ENCODE measurements around the gene NINJ1.

The NINJ1 gene

DNA sequence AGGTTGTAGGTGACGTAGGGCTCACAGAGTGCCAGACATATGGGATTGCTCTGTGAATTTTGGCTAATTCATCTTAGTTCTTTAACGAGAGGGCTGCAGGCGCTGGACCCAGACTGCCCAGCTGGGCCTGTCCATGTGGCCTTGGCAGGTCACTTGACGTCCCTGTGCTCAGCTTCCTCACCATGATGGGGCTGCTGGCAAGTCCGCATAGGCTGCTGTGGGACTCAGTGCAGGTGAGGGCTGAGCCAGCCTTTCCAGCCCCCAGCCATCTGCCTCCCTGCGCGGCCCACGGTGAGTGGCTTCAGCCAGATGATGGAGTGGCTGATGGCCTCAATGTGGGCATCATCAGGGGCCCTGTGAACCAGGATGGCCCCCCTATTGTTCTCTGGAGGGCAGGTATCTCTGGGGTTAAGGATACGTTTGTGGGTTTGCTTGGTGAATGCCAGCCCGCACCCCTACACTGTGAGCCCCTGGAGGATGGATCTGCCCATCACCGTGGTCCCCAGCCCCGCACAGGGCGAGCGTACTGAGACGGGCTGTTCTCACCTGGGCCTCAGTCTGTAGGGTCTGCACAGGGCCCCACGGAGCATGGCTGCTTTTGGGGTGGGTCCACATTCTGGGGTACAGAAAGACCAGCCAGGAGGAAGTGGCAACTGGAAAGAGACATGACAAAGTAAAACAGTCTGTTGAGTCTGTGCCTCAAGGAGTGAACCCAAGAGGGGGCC, 34.3 kb downstream of the NINJ1 start:
- no peak for DNase-seq

DNA sequence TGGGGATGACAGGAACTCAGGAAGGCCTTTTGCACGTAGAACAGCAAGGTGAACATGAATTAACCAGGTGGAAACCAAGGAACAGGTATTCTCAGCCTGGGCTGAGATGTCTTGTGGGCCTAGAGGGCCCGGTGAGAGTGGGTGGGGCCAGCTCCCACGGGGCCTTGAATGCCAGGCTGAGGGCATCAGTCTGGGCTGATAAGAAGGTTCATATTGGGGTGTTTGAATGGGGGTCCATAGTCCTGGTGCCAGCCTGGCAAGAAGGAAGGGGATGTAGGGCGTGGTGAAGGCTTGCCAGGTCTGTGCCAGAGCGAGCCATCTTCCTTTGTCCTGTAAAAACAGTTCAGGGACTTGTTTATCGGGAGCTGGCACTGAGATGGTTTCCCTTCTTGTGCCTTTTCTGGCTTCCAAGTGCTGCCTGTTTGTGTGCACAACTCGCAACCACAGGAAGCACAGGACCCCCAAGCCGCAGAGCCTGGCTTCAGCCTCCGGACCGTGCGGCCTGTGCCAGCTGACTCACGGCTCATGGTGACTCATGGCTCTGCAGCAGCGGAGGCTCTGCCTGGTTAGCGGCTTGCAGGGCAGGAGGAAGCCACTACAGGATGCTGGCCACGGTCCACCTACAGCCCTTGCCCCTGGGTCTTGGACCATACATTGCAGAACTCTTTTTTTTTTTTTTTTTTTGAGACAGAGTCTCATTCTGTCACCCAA, 35.7 kb downstream of the NINJ1 start:
- DNase-seq = no peak

DNA sequence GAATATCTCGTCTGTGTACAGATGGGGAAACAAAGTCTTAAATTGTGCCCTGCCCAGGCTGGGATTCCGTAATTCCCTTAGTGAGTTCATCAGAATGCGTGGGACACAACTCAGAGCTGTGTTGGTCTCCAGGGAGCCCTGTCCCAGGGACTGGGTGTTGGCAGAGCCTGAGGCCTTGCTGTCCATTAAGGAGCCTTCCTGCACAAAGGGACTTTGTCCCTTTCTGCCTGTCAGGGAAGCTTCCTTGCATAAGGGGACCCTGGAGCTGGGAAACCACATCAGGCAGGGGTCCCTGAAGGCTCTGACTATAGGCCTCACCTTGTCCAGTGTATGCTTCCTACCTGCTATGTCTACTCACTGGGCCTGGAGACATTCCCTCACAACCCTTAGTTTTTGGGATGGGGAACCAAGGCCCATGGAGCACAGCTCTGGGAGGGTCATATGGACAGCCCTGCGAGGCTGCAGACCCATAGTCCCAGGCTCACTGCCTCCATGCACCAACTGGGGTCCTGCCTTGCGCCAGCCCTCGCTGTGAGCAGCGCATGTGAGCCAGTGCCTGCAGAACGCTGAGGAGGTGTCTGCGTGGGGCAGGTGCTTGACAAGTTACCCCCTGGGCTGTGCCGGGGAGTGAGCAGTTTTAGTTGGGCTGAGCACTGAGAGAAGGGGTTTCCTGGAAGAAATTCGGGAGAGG, 36.4 kb downstream of the NINJ1 start:
- no peak for DNase-seq

DNA sequence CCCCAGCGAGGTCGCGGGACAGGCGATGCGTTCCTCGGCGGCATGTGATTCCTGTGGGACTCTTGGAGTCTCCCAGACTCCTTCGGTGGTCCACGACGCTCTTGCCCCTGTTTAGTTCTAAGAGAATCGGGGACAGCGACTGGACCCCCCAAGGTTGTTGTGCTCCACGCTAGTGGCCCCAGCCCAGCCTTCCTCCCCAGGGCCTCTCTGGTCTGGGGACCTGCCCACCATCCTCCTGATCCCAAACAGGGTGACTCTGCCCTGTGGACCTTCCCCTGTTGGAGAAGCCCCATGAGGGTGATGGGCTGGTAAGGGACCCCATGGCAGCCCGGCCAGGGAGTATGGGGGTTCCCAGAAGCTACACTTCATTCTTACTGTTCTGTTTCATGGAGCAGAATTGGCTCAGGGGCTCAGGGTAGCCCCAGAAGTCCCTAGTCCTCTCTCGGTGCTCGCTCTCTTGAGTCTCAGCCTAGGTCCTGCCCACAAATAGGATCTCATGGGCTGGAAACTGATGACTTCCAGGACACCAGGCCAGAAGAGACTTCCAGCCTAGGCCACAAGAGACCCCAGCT, 37.2 kb downstream of the NINJ1 start:
- no peak for DNase-seq

DNA sequence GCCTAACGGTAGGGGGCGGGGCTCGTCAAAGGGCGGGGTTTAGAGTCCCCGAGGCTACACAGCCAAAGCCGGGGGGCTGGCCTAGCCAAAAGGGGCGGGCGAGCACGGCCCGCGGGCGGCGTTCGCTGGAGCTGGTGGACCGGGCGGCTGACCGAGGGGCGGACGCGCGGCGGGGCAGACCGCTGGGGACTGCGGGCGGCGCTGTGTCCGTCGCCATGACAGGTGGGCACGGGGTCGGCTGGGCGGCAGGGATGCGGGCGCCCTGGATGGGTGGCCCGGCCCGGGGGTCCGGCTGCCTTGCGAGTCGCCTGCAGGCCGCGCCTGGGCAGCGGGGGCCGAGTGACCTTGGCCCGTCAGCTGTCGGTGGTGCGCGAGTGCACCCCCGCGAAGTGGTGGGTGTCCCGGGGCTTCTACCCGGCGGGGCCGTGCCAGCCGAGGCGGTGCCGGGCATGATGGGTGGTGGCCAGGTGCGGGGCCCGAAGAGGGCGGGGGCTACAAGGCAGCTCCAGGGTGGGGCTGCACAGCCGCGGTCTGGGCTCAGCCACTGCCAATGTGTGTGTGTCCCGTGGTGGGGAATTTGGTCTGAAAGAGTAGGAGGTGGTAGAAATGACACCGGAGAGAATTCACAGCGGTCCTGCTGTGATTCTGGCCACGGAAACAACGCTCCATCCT, 37.8 kb downstream of the NINJ1 start, which contains the start of gene CARD19:
CARD19 (plus strand) TSS at position 87 of the 672 bp plus-strand sequence; CDS start at position 216, 129 bp downstream.
- DNase-seq = no peak

DNA sequence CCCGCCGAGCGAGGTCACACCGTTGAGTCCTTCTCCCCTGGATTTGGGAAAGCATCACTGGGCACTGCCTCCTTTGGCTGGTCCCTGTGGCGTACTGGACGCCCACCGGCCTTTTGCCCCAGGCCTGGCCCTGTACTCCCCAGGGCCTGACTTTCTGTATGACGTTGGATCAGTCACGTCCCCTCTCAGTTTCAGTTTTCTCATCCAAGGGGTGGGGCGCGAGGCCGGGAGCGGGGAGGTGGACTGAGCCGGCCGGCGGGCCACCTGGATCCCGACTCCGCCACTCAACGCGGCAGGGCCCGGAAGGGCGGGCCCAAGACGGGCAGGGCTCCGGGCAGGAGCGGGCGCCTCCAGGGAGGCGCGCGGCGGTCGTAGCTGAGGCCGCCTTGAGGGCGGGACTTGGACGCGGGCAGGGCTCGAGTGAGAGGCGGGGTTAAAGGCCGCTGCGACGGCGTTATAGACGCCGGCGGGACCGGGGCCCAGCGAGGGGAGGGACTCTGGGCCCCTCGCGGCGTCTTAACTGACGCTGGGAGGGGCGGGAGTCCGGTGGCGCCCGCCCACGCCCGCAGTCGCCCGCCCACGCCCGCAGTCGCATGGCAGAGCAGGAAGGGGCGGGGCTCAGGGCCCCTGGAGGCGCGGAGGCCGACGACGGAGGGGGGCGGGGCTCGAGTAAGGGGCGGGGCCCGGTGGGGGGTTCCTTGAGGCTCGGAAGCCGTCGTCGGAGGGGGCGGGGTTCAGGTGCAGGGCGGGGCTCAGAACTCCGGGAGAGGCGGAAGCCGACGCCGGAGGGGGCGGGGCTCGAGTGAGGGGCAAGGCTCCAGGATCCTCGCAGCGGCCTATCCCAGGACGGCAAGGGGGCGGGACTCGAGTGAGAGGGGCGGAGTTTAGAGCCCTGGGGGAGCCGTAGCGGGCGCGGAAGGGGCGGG, 38.6 kb downstream of the NINJ1 start:
- peak; percentile 97 for DNase-seq

DNA sequence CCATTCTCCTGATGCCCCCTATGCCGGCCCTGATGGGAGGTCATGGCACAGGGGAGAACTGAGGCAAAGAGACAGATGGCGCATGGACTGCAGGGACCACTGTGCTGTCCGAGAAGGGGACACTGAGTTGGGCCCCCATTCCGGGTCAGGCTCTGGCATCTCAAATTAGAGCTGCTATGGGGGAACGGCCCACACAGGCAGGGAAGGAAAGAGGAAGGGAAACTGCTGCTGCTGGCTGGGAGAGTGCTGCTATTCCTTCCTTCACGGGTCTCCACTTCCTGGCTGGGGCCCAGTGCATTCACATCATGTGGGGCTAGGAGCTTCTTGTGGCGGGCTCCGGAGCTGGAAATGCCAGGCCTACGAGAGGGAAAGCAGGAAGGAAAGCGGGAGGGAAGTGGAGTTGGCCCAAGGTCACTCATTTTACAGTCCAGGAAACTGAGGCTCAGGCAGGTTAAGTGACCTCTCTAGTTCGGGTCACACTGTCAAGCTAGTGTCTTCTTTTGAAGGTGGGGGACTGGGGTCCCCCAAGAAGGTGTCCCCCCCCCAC, 39.3 kb downstream of the NINJ1 start:
- DNase-seq = no peak

DNA sequence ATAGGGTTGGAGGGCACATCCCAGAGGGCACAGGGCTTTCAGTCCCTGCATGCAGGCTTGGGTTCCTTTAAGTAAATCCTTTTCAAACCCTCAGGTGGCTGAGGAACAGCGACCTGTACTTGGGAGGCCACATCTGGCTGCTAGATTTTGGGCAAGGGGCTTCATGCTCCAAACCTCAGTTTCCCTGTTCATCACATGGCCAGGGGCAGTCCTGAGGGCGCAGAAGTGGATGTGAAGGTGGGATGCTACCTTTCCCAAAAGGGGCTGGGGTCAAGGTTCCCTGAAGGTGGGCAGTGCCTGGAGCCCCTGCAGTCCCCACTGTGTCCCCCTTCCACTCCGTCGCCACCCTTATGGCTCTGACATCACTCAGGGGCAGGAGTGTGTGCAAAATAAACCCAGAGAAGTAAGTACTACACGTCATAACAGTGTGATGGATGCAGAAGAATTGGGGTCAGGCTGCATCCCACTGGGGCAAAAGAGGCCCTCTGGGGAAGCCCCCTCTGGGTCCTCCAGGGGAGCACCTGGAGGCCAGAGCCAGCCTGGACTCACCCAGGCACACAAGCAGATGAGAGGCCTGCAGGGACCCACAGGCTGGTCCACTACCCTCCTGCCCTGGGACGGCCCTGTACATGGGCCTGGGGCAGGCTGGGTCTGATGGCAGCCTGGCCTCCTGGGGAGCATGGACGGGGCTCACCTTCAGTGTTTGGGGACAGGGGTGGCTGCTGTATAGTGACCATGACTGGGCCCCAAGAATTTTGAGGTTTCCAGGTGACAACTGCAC, 40.0 kb downstream of the NINJ1 start:
- no peak for DNase-seq

DNA sequence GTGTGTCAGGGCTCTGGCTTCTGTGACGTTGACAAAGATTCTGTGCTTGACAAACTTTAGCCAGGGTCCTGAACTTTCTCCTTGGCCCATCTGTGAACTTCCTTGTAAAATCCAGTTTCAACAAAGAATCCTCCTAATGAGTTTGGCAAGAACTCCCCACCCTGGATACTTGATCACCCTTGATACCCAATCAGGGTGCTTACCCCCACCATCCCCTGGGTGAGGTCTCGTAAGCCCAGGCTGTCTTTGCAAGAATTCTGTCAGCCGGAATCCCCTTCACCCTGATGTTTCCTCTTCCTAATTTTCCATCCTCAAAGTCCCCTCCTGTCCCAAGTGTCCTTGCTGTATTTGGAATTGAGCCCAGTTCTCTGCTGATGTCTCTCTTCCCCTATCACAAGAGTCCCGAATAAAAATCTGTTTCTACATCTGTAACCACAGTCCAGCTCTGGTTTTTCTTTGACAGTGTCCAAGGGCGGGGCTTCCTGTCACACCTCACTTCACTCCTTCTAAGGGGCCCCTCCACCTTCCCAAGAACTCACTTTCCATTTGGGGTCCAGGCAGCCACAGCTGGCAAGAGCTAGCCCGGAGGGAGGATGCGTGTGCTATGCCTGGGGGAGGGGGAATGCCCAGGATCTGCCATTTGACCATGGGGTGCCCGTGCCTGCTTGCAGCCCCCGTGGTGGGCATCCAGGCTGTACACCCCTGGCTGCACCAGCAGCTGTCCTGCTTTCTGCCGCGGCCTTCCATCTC, 40.7 kb downstream of the NINJ1 start:
- no peak for DNase-seq

DNA sequence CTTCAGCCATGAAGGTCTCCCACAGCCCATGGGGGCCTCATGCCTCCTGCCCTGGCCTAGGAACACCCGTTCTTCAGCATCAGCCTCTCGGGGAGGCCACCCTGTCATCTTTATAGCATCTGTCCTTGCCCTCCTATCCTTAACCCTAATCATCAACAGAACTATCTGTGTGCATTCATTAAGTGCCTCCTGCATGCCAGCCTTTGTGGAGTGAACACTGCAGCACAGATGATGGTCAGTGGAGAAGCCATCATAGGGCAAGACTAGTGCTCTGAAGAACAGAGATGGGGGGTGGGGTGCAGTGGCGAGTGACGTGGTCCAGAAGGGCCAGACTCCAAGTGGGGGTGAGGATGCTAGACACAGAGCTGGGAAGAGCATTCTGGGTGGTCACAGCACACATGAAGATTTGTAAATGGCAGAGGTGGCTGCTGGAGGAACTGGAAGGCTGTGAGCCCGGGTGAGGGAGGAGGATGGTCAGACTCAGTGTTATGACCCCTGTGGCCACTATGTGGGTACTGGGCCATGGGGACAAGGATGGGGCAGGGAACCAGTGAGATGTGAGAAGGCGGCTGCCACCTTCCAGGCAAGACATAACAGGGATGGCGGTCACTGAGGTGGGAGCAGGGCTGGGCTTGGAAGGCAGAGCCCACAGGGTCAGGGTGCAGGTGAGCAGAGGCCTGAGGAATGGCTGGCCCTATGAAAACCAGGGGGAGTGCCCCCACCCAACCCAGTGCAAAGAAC, 41.6 kb downstream of the NINJ1 start:
- no peak for DNase-seq

DNA sequence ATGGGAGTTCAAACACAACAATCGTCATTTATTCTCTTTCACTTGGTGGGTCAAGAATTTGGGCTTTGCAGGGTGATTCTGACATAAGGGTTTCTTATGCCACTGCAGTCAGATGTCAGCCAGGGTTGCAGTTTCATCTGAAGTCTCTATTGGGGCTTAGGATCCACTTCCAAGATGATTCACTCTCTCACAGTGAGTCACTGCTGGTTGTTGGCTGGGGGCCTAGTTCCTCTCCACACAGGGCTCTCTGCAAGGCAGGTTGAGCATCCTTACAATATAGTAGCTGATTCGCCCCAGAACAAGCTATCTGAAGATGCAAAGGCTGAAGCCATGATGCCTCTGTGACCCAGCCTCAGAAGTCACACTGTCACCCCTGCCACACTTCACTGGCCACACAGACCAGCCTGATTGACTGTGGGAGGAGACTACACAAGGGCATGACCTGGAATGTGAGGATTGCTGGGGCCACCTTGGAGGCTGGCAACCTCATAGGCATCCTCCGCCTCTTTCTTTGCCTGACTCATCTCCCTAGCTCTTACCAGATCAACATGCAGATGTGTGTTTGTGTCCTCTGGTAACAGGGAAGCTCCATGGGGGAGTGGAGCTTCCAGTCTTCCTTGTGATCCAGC, 42.5 kb downstream of the NINJ1 start:
- DNase-seq = no peak

DNA sequence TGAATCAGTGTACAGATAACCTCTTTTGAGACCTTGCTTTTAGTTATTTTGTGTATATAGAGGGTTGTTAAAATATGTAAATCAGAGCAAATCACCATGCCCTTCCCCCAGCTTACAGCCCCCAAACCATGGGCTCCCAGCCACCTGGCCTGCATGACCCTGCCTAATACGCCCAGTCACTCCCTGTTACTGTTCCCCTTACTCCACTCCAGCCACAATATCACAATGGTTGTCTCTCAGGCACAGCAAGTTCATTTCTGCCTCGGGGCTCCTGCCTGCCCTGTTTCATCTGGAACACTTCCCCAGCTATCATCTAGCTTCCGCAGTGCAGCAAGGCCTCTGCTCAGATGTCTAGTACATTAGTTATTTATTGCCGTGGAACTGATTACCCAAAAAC, 43.0 kb downstream of the NINJ1 start:
- no peak for DNase-seq

DNA sequence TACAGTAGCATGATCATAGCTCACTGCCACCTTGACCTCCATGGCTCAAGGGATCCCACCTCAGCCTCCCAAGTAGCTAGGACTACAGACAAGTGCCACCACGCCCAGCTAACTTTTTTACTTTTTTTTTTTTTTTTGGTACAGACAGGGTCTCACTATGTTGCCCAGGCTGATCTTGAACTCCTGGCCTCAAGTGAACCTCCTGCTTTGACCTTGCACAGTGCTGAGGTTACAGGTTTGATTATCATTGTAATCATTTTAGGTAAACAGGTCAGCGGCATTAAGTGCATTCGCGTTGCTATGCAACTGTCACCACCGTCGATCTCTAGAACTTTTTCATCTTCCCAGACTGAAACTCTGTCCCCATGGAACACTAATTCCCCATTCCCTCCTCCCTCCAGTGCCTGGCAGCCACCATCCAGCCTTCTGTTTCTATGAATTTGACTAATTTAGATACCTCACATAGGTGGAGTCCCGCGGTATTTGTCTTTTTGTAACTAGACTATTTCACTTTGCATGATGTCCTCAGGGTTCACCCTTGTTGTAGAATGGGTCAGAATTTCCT, 43.9 kb downstream of the NINJ1 start:
- DNase-seq = no peak

DNA sequence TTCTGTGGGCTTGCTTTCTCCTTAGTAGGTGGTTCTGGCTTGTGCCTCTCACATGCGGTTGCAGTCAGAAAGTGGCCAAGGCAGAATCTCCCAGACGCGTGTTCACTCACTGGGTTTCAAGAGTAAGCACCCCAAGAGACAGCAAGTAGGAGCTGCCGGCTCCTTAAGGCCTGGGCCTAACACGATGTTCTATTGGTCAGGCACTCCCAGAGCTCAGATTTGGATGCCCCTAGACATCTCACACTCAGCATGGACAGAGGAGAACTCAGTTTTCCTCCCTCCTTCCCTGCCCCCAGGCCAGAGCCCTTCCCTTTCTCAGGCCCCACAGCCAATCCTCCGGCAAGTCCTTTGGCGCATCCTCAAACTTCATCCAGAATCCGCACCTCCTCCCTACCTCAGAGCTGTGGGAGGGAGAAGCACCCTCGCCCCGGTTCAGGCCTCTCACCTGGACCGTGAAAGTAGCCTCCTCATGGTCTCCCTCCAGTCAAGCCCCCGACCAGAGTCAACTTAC, 44.5 kb downstream of the NINJ1 start:
- DNase-seq = no peak

DNA sequence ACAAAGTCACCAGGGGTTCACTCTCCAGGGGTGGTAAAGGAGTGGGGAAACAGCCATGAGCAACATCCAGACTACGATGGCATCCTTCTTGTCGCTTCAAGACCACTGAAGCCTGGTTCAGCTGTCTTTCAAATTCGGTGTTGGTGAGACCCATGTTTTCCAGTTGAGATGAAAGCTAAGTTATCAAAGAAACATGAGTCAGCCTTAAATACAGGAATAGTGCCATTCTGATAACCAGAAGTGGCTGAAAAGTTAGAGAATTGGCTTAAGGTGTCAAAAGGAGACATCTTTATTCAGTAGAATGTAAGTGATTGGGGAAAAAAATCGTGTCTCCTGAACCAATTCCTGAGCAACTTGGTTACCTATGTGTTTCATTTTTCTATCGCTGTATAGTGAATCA, 45.0 kb downstream of the NINJ1 start:
- DNase-seq = no peak

DNA sequence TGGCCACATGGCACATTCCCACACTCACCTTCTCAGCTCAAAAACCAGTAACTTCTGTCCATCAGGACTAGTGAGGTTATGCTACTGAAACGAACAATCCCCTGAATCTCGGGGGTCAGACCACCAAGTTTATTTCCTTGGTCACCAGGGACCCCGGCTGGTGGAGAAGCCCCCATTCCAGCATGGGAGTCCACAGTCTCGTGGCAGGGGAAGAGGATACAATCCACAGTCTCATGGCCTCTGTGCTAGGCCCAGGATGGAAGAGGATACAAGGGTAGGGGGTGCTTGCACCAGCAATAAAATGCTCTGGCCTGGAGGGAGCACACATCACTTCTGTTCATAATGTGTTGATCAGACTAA, 45.4 kb downstream of the NINJ1 start:
- no peak for DNase-seq

DNA sequence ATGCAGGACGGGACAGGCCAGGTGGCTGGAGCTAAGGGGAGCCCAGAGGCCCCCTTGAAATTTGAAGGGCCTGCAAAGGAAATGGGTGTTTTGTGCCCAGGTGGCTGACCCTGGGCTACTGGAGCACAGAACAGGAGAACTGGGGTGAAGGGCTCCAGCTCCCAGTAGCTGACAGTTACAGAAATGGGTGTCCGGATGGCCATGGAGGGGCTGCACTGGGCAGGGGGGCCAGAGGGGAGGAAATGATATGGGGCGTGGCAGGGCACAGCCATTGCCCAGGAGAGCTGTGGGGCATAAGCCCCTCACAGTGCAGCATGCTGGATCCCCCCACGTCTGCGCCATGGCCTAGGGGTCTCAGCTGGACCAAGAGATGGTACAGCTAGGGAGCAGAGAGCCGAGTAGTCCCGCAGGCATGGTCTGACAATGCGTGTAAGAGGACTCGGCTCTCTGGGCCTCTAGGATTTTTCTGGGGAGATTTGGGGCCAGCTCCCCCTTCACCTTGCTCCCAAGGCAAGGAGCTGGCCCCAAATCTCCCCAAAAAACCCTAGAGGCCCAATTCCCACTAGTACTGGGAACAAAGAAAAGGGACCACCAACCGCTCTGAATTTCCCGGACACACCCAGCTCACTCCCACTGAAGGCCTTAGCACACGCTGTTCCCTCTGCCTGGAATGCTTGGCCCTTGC, 45.9 kb downstream of the NINJ1 start:
- DNase-seq = no peak

Data from NCI-H510A (cell line).